GM12878 (cell line): ENCODE results near the gene KLHL26. TPM values are rescaled to one million over a fixed set of nuclear protein-coding genes. Genes with fewer than 3 reads are reported as not detected.

ENCODE experiments used
- ATAC-seq: fragments of 200-7000 bp; cut with Tn5 transposase; 3 replicates; pipeline ENCODE4 v1.9.1; 2020; ENCODE audit warnings: mild to moderate bottlenecking, moderate library complexity
- BruUV-seq: library from RNA; stranded (reverse); fragments of 400-500 nt; replicated peaks from 2 replicates; lab custom pipeline; 2021; lab: Mats Ljungman, UMichigan
- CTCF ChIA-PET: fragments of 300-600 bp; sonication (Branson Sonifier 250); formaldehyde crosslinking; extraction: SDS; loops from one replicate; lab custom pipeline; 2021; ENCODE audit warnings: inconsistent platforms; lab: Yijun Ruan, JAX
- POLR2A ChIA-PET: fragments of 350-600 bp; formaldehyde crosslinking; extraction: SDS; loops from one replicate; lab custom pipeline; 2021; ENCODE audit warnings: inconsistent platforms; lab: Charles Lee
- RAD21 ChIA-PET: fragments of 300-600 bp; sonication (Branson Sonifier 250); formaldehyde crosslinking; loops from one replicate; lab custom pipeline; 2023; ENCODE audit warnings: antibody characterized with exemption; ENCODE audit not compliant: unreplicated experiment; lab: Charles Lee
- SMC1A ChIA-PET: fragments of 300-600 bp; sonication (Branson Sonifier 250); formaldehyde crosslinking; loops from one replicate; lab custom pipeline; 2023; ENCODE audit not compliant: unreplicated experiment, uncharacterized antibody; lab: Charles Lee
- DNase-seq: peaks from one replicate; pipeline ENCODE4 v3.0.0-alpha.2; 2011; ENCODE audit warnings: low read depth, low spot score
- FAIRE-seq: peaks from 3 replicates; lab custom pipeline; 2011; peaks lifted over from hg19 to GRCh38; lab: Jason Lieb, UNC
- H2AFZ ChIP-seq: 2 replicates; pipeline ENCODE4 v1.6.0; 2011; ENCODE audit warnings: low read depth, low read length, control low read depth; ENCODE audit not compliant: control insufficient read depth
- H3K27ac ChIP-seq: 2 replicates; pipeline ENCODE4 v1.5.1; 2011; ENCODE audit warnings: control low read depth; ENCODE audit not compliant: control insufficient read depth, insufficient read depth
- H3K27me3 ChIP-seq, 2 experiments: replicated peaks in 1 of 2; 2 replicates each; pipeline versions ENCODE4 v1.6.0 to v1.6.1; 2011; ENCODE audit warnings: low read length in 1 of 2; ENCODE audit not compliant: control insufficient read depth in 2 of 2, insufficient read depth in 2 of 2
- H3K36me3 ChIP-seq, 2 experiments: 2 replicates each; pipeline ENCODE4 v1.5.1; 2011; ENCODE audit warnings: low read length in 1 of 2; ENCODE audit not compliant: control insufficient read depth in 2 of 2, insufficient read depth in 2 of 2
- H3K4me1 ChIP-seq: 2 replicates; pipeline ENCODE4 v1.6.1; 2011; ENCODE audit warnings: mild to moderate bottlenecking, low read length, moderate library complexity, mixed read lengths; ENCODE audit not compliant: control insufficient read depth, insufficient read depth
- H3K4me2 ChIP-seq: 2 replicates; pipeline ENCODE4 v1.6.0; 2011; ENCODE audit warnings: control low read depth; ENCODE audit not compliant: control insufficient read depth, insufficient read depth
- H3K4me3 ChIP-seq: fragments of 200-600 bp; sonication (generic); 2 replicates; pipeline ENCODE4 v1.5.1; 2016
- H3K79me2 ChIP-seq: 2 replicates; pipeline ENCODE4 v1.6.0; 2011; ENCODE audit warnings: low read length; ENCODE audit not compliant: control insufficient read depth, insufficient read depth
- H3K9ac ChIP-seq: 2 replicates; pipeline ENCODE4 v1.8.0; 2011; ENCODE audit warnings: low read length, control low read depth, mixed read lengths; ENCODE audit not compliant: control insufficient read depth, insufficient read depth
- H3K9me3 ChIP-seq: replicated peaks from 3 replicates; pipeline ENCODE4 v1.5.1; 2011; ENCODE audit warnings: mild to moderate bottlenecking, low read length; ENCODE audit not compliant: control insufficient read depth, insufficient read depth
- H4K20me1 ChIP-seq: 2 replicates; pipeline ENCODE4 v1.6.0; 2011; ENCODE audit not compliant: control insufficient read depth, insufficient read depth
- HCFC1 ChIP-seq: fragments of 150-350 bp; IDR thresholded peaks from 2 replicates; pipeline ENCODE4 v1.6.1; 2014; ENCODE audit warnings: low read length
- HDAC2 ChIP-seq: fragments of 200-600 bp; sonication (generic); IDR thresholded peaks from 2 replicates; pipeline ENCODE4 v1.6.1; 2017
- HDAC6 ChIP-seq: fragments of 200-600 bp; sonication (generic); IDR thresholded peaks from one replicate; pipeline ENCODE4 v1.8.0; 2017; ENCODE audit warnings: antibody characterized with exemption; ENCODE audit not compliant: unreplicated experiment
- JUND ChIP-seq: IDR thresholded peaks from 2 replicates; pipeline ENCODE4 v1.6.1; 2012; ENCODE audit warnings: low read depth, mild to moderate bottlenecking, low read length, improper control_type of control experiment, moderate library complexity
- LARP7 ChIP-seq: fragments of 450-650 bp; IDR thresholded peaks from 2 replicates; pipeline ENCODE4 v1.6.1; 2017; ENCODE audit warnings: mild to moderate bottlenecking
- SP1 ChIP-seq: IDR thresholded peaks from one replicate; pipeline ENCODE4 v1.6.1; 2011; ENCODE audit warnings: low read depth, low read length
- WGBS: methylation state at CpG from one replicate; pipeline ENCODE4 v1.1.6; 2016; ENCODE audit warnings: low lambda C conversion rate; ENCODE audit not compliant: insufficient replicate concordance, insufficient coverage; ENCODE audit errors: missing lambda C conversion rate; 5-methylcytosine and 5-hydroxymethylcytosine counted together
- in situ Hi-C: fragments of 300-500 bp; cut with MboI; formaldehyde crosslinking; loops from 9 replicates; pipeline ENCODE4 v1.14.3; 2018; ENCODE audit warnings: mixed read lengths
- intact Hi-C: fragments of 100-400 bp; cut with micrococcal nuclease; formaldehyde crosslinking; loops from one replicate; pipeline ENCODE4 v1.14.2; 2022; ENCODE audit not compliant: unreplicated experiment
- polyA plus RNA-seq, 11 experiments: library from polyadenylated mRNA; depleted of rRNA in 4 of 11; unstranded in 6 of 11; stranded (reverse) in 5 of 11; fragments of >200 nt; fragmentation: Nextera tagmentation in 4 of 11; fragmentation: Illumina TruSeq in 1 of 11; extraction: Ambion mirVana in 4 of 11; extraction: Trizol in 1 of 11; gene quantifications; 1 replicate in 1 of 11; 2 replicates in 10 of 11; pipeline versions ENCODE4 v1.2.1 to v1.2.3, GENCODE V29; 2011 to 2016; ENCODE audit warnings: inconsistent platforms in 2 of 11, missing spikeins in 2 of 11, low read depth in 1 of 11
- total RNA-seq, 4 experiments: library from RNA; depleted of rRNA in 3 of 4; stranded (reverse); fragments of >200 nt in 3 of 4; fragmentation: Illumina TruSeq in 1 of 4; extraction: Trizol in 1 of 4; gene quantifications; 2 replicates each; pipeline versions ENCODE4 v1.2.1 to v1.2.3, GENCODE V29; 2013 to 2021

Gene KLHL26
- total and polyA plus RNA-seq, 10 of the 15 experiments (the other 5 are each of a cell fraction or from before 2014, with no cell fraction given): 0.18 to 14.6 (median 2.9) TPM

DNA sequence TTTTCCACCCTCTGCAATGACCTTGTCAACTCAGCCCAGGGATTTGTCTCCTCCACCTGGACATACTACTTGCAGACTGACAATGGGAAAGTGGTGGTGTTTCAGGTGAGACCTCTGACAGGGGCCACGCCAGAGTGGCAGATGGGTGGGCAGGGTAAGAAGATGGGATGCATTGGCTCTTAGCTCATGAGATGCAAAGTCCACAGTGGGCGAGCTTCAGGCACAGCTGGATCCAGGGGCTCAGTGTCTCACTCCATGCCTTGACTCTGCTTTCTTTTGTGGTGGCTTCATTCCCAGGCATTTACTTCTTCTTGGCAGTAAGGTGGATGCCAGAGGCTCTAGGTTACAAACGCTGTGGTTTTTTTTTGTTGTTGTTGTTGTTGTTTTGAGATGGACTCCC lies 20.8 kb upstream of the KLHL26 start:
- no peak overlapping the region for H3K27ac ChIP-seq
- no peak for DNase-seq
- 33% methylated on average over 3 of the region's 3 CpGs for WGBS
- peaks cover 2% of the 10 kb centered on the region; the same call in 1 of the 2 replicates for H4K20me1 ChIP-seq
- SMC1A ChIA-PET: interaction anchor here (0.6 kb wide), 1 partner anchor 244 kb away, joined by 3 read pairs; no protein-coding TSS in a partner anchor
- CTCF ChIA-PET: interaction anchor here (0.7 kb wide), 1 partner anchor 14 kb away, joined by 4 read pairs; no protein-coding TSS in a partner anchor
- no peak overlapping the region for H3K4me3 ChIP-seq
- H3K9ac ChIP-seq: no peak overlapping the region
- H3K4me1 ChIP-seq: no peaks in the 10 kb centered on the region
- RAD21 ChIA-PET: no interaction called here
- intact Hi-C loops: no loop called here
- no peaks in the 10 kb centered on the region for H3K9me3 ChIP-seq
- TF ChIP-seq LARP7 (no peak), HCFC1 (no peak), HDAC2 (no peak)
- no peak overlapping the region for H2AFZ ChIP-seq
- no peaks in the 10 kb centered on the region for H3K36me3 ChIP-seq
- peaks cover 11% of the 10 kb centered on the region in 2 experiments for H3K27me3 ChIP-seq
- in situ Hi-C loops: no loop called here
- FAIRE-seq: no peak
- POLR2A ChIA-PET: no interaction called here
- no peak overlapping the region for H3K4me2 ChIP-seq
- H3K79me2 ChIP-seq: no peaks in the 10 kb centered on the region
- ATAC-seq: no peak
- BruUV-seq: no TSS peak

DNA sequence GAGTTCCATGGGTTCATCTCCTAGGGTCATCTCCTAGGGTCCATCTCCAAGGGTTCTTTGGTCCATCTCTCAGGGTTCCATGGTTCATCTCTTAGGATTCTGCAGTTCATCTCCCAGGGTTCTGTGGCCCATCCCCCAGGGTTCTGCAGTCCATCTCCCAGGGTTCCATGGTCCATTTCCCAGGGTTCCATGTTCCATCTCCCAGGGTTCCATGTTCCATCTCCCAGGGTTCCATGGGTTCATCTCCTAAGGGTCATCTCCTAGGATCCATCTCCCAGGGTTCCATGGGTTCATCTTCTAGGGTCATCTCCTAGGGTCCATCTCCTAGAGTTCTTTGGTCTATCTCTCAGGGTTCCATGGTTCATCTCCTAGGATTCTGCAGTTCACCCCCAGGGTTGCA lies 19.3 kb upstream of the KLHL26 start:
- H3K4me1 ChIP-seq: no peaks in the 10 kb centered on the region
- FAIRE-seq: no peak
- no peak for ATAC-seq
- H3K36me3 ChIP-seq: no peaks in the 10 kb centered on the region
- H3K79me2 ChIP-seq: no peaks in the 10 kb centered on the region
- no peak overlapping the region for H3K4me3 ChIP-seq
- peaks cover 2% of the 10 kb centered on the region; the same call in 1 of the 2 replicates for H4K20me1 ChIP-seq
- no peak overlapping the region for H3K27ac ChIP-seq
- ChIA-PET RAD21 (no interaction called here), CTCF (no interaction called here)
- in situ Hi-C loops: no loop called here
- no TSS peak for BruUV-seq
- H3K9ac ChIP-seq: no peak overlapping the region
- TF ChIP-seq JUND (no peak), HDAC6 (no peak), SP1 (no peak)
- TF ChIP-seq, all 136 proteins: peak for 0
- POLR2A ChIA-PET: no interaction called here
- SMC1A ChIA-PET: no interaction called here
- DNase-seq: no peak
- intact Hi-C loops: no loop called here
- Histone ChIP-seq H3K27me3 (peaks cover 3 to 4% of the 10 kb centered on the region in 2 experiments), H3K9me3 (no peaks in the 10 kb centered on the region), H3K4me2 (no peak overlapping the region), H2AFZ (no peak overlapping the region)
